ENCODE measurements around the gene COPS2. TPM values are rescaled to one million over a fixed set of nuclear protein-coding genes. Genes with fewer than 3 reads are reported as not detected.
A peak's percentile ranks its signal among the peaks of the same experiment; 100 is the strongest.

Gene COPS2
- polyA plus RNA-seq, 2 of the 4 experiments (the other 2 are of a cell fraction), result 64.8 to 66.6 TPM

GRCh38 chr15:49155110-49155833, at the start of gene COPS2 (continued):
- no peak for TF ChIP-seq RARB (CRISPR knock-in tag; IDR thresholded peaks at IDR 0.05)
- no peak for TF ChIP-seq RAD21 (conservative IDR thresholded peaks at IDR 0.05 in 1 of 2, IDR thresholded peaks at IDR 0.05 in 1 of 2)
- TF ChIP-seq NFE2L2 (conservative IDR thresholded peaks at IDR 0.05; ENCODE audit: low read length), result no peak
- 0 out of 2 replicates have a peak, but pooled peaks have one; percentile 32 for TF ChIP-seq E2F6 (IDR thresholded peaks at IDR 0.05; ENCODE audit: borderline replicate concordance, low read depth)
- no peak for TF ChIP-seq TFCP2L1 (CRISPR knock-in tag; IDR thresholded peaks at IDR 0.05)
- TF ChIP-seq HES2 (IDR thresholded peaks at IDR 0.05), result no peak
- TF ChIP-seq ATOH8 (CRISPR knock-in tag; IDR thresholded peaks at IDR 0.05; ENCODE audit: low read depth), result no peak
- TF ChIP-seq ZFP36 (IDR thresholded peaks at IDR 0.05; ENCODE audit: borderline replicate concordance, partially characterized antibody), result no peak
- no peak for TF ChIP-seq HOXB5 (CRISPR knock-in tag; IDR thresholded peaks at IDR 0.05)
- no peak for TF ChIP-seq HOXB13 (CRISPR knock-in tag; IDR thresholded peaks at IDR 0.05; ENCODE audit: low read depth)
- no peak for TF ChIP-seq EHMT2 (IDR thresholded peaks at IDR 0.05; ENCODE audit: low read depth)
- no peak for TF ChIP-seq ZNF302 (CRISPR knock-in tag; IDR thresholded peaks at IDR 0.05)
- peak; percentile 56; the same call in 1 of the 2 replicates for TF ChIP-seq KDM5A (IDR thresholded peaks at IDR 0.05)
- TF ChIP-seq CTCF (IDR thresholded peaks at IDR 0.05), result no peak
- no peak for TF ChIP-seq ESRRA (IDR thresholded peaks at IDR 0.05; ENCODE audit: borderline replicate concordance, low read length)
- peak; percentile 22; the same call in 1 of the 2 replicates for TF ChIP-seq ZC3H11A (IDR thresholded peaks at IDR 0.05)
- TF ChIP-seq HDAC2 (IDR thresholded peaks at IDR 0.05), result no peak
- no peak for TF ChIP-seq CHD4 (IDR thresholded peaks at IDR 0.05; ENCODE audit: borderline replicate concordance)
- TF ChIP-seq BHLHE40 (IDR thresholded peaks at IDR 0.05; ENCODE audit: low read depth, low read length), result no peak
- no peak for TF ChIP-seq CBX8 (IDR thresholded peaks at IDR 0.05)
- no peak for TF ChIP-seq NPAS2 (CRISPR knock-in tag; IDR thresholded peaks at IDR 0.05; ENCODE audit: borderline replicate concordance)
- TF ChIP-seq POLR2AphosphoS2 (conservative IDR thresholded peaks at IDR 0.05; ENCODE audit: low read length), result no peak
- no peak for TF ChIP-seq EP300 (IDR thresholded peaks at IDR 0.05)
- no peak for TF ChIP-seq CHD2 (IDR thresholded peaks at IDR 0.05; ENCODE audit: low read length, partially characterized antibody)
- peak; percentile 9; the same call in 1 of the 2 replicates for TF ChIP-seq GATA3 (IDR thresholded peaks at IDR 0.05; ENCODE audit: borderline replicate concordance)
- TF ChIP-seq MAX (IDR thresholded peaks at IDR 0.05), result peak; percentile 63

- TF ChIP-seq SREBF2 (IDR thresholded peaks at IDR 0.05) (no peak), MAZ (IDR thresholded peaks at IDR 0.05; ENCODE audit: borderline replicate concordance, low read depth, low read length) (no peak), CBX8 (IDR thresholded peaks at IDR 0.05) (no peak), USF2 (IDR thresholded peaks at IDR 0.05) (no peak)
- WGBS (ENCODE audit: missing lambda C conversion rate), result 78% methylated on average over 3 of the region's 3 CpGs
- no peak for ATAC-seq
Observed at GRCh38 chr15:49200347-49200746, 44.9 kb upstream of the COPS2 start.

More at GRCh38 chr15:49200347-49200746, 44.9 kb upstream of the COPS2 start:
- no peaks in the 10 kb centered on the region for H3K4me1 ChIP-seq
- ChIA-PET CTCF (no interaction called here), POLR2A (no interaction called here)
- FAIRE-seq (no peak), DNase-seq (ENCODE audit: low read depth in 1 of 2, low spot score in 1 of 2) (no peak)
- H3K27ac ChIP-seq, result no peak overlapping the region
- no peaks in the 10 kb centered on the region for H3K9me3 ChIP-seq
- no peak overlapping the region for H3K4me3 ChIP-seq
- no peak overlapping the region for H3K4me2 ChIP-seq
